GM12872 (cell line): Measurements from ENCODE around the gene METTL26.

Experiments used
- CTCF ChIP-seq: IDR thresholded peaks from 3 replicates; pipeline ENCODE4 v1.5.1; 2011; ENCODE audit warnings: low read depth, mild to moderate bottlenecking, low read length, moderate library complexity; ENCODE audit not compliant: insufficient read depth

METTL26 gene

GRCh38 chr16:672371-672770 is 36.3 kb upstream of the METTL26 start:
- no peak for TF ChIP-seq CTCF

GRCh38 chr16:671353-672131 is 35.4 kb upstream of the METTL26 start:
- no peak for TF ChIP-seq CTCF

GRCh38 chr16:670485-671352 is 34.6 kb upstream of the METTL26 start:
- no peak for TF ChIP-seq CTCF

DNA sequence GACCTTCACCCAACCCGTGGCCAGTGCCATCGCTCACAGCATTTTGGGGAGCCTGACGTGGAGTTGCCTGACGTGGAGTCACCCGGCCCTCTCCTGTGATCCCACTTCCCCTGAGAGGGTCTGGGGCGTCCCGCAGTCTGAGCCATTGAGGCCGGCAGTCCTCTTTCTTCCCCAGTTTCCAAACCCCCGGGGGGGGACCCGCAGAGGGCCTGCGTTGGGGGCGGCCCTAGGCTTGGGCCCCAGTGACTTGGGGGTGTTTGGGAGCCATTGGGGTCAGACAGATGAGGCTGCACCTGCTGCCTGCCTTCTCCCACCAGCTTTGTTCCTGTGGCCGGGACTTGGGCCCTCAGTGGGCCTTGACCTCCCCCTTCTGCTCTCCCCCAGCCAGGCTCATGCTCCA is 33.6 kb upstream of the METTL26 start:
- TF ChIP-seq CTCF, result no peak

DNA sequence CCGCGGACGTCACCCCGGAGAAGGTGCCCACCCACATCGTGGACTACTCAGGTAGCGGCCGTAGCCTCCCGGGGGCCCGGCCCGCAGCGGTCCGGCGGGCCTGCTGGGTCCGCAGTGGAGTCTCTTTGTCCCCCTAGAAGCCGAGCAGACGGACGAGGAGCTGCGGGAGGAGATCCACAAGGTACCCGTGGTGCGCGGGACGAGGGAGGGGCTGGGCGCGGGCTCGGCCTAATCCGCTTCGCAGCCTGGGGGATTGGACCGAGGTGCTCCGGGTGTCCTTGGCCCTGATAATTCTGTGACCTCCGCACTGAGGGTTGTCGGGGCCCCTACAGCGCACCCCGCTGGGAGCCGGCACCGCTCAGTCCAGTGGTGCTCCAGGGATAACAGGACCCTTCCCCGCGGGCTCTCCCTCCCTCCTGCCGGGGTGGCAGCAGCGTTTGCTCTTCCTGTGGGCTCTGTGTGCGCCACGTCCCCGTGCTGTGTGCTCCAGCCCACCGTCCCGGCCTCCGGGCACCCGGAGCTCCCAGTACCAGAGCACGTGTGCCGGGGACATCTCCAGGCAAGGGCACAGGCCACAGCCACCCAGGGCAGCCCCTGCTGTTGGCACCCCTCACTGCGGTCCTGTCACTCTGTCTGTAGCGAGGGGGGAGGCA is 32.5 kb upstream of the METTL26 start:
- TF ChIP-seq CTCF, result no peak

DNA sequence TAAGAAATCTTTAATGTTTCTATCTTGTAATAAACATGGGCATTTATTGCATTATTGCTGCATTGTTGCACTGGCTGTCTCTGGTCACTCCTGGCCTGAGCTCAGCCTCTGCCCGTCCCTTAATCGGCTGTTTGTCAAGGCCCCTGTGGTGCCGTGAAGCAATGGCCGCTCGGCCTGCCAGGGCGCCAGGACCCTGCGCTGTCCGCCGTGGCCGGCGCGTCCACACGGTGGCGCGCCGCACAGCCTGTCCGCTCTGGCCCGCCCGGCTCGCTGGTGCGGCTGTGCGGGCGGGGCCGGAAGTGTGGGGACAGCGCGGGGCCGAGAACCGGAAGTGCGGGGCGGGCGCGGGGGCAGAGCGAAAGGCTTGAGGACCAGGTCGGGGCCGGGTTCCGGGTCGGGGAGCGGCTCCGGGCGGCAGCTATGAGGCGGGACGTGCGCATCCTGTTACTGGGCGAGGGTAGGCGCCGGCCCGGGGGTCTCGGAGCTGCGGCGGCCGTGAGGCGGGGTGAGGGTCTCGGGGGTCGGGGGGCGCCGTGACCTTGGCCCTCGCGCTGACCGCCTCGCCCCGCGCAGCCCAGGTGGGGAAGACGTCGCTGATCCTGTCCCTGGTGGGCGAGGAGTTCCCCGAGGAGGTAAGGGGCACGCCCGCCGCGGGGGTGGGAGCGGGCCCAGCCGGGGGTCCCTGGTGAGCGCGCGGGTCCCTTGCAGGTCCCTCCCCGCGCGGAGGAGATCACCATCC is 31.8 kb upstream of the METTL26 start, which contains the start of gene RHOT2:
RHOT2 (plus strand) TSS at position 353 of the 739 bp plus-strand sequence; CDS start at position 421, 68 bp downstream.
- TF ChIP-seq CTCF, result peak; percentile 79
